Transverse colon (tissue), 4 donors: ENCODE data around the gene PCBP3.

Experiments used
- CTCF ChIP-seq, 5 experiments: fragments of 200-600 bp in 3 of 5; fragments of 450-650 bp in 2 of 5; sonication (generic) in 3 of 5; IDR thresholded peaks; 1 replicate in 2 of 5; 2 replicates in 3 of 5; pipeline ENCODE4 v1.5.1; 2016 to 2017; ENCODE audit warnings: antibody characterized with exemption in 5 of 5, inconsistent platforms in 3 of 5, mild to moderate bottlenecking in 2 of 5, moderate library complexity in 1 of 5
- EP300 ChIP-seq: sonication (generic); formaldehyde crosslinking; IDR thresholded peaks from one replicate; pipeline ENCODE4 v1.6.1; 2017; ENCODE audit warnings: antibody characterized with exemption, low read depth
- POLR2A ChIP-seq: fragments of 450-650 bp; IDR thresholded peaks from one replicate; pipeline ENCODE4 v1.6.1; 2016; ENCODE audit warnings: antibody characterized with exemption, mild to moderate bottlenecking, moderate library complexity
- POLR2AphosphoS5 ChIP-seq, 3 donors: sonication (generic); formaldehyde crosslinking; IDR thresholded peaks; one replicate each; pipeline ENCODE4 v1.6.1; 2016; ENCODE audit warnings: antibody characterized with exemption in 3 of 3

GRCh38 chr21:45979651-45980050 lies 336.1 kb downstream of the PCBP3 start:
- TF ChIP-seq CTCF (IDR thresholded peaks at IDR 0.05) (no peak), POLR2A (no peak), EP300 (no peak), POLR2AphosphoS5 (IDR thresholded peaks at IDR 0.05) (no peak)
